Prostate gland (tissue), 2 donors: ENCODE measurements around the gene WDR1. TPM values are rescaled to one million over a fixed set of nuclear protein-coding genes. Genes with fewer than 3 reads are reported as not detected.

ENCODE experiments used
- DNase-seq: peaks from one replicate; pipeline ENCODE4 v3.0.0-alpha.2; 2019; ENCODE audit warnings: low spot score
- H3K27ac ChIP-seq, 2 donors: fragments of 200-600 bp; sonication (generic); 2 replicates each; pipeline ENCODE4 v1.5.1; 2017 to 2019
- H3K27me3 ChIP-seq: fragments of 200-600 bp; sonication (generic); replicated peaks from 2 replicates; pipeline ENCODE4 v1.5.1; 2019; ENCODE audit not compliant: insufficient read depth
- H3K36me3 ChIP-seq, 2 donors: fragments of 200-600 bp; sonication (generic); 1 replicate in 1 of 2; 2 replicates in 1 of 2; pipeline versions ENCODE4 v1.5.1 to v1.8.1; 2017 to 2019
- H3K4me1 ChIP-seq: fragments of 200-600 bp; sonication (generic); replicated peaks from 2 replicates; pipeline ENCODE4 v1.5.1; 2019
- H3K4me3 ChIP-seq, 2 donors: fragments of 200-600 bp; sonication (generic); 2 replicates each; pipeline ENCODE4 v1.5.1; 2017 to 2019
- H3K9me3 ChIP-seq: fragments of 200-600 bp; sonication (generic); 2 replicates; pipeline ENCODE4 v1.5.1; 2017
- CTCF ChIP-seq, 4 experiments: fragments of 200-600 bp in 2 of 4; fragments of 450-650 bp in 2 of 4; sonication (generic) in 2 of 4; IDR thresholded peaks; 1 replicate in 3 of 4; 2 replicates in 1 of 4; pipeline ENCODE4 v1.5.1; 2016 to 2019; ENCODE audit warnings: antibody characterized with exemption in 4 of 4, mild to moderate bottlenecking in 2 of 4, moderate library complexity in 2 of 4
- POLR2A ChIP-seq: fragments of 450-650 bp; IDR thresholded peaks from one replicate; pipeline ENCODE4 v1.6.1; 2016; ENCODE audit warnings: antibody characterized with exemption, mild to moderate bottlenecking
- POLR2AphosphoS5 ChIP-seq: sonication (generic); formaldehyde crosslinking; IDR thresholded peaks from one replicate; pipeline ENCODE4 v1.6.1; 2017; ENCODE audit warnings: antibody characterized with exemption
- WGBS: methylation state at CpG from one replicate; pipeline ENCODE4 v1.1.5; 2018; 5-methylcytosine and 5-hydroxymethylcytosine counted together
- intact Hi-C: fragments of 100-400 bp; cut with DNase I; formaldehyde crosslinking; loops from one replicate; pipeline ENCODE4 v1.14.2; 2022
- total RNA-seq, 2 donors: library from RNA; depleted of rRNA; stranded (reverse); fragments of >200 nt; gene quantifications; one replicate each; pipeline ENCODE4 v1.1.0, GENCODE V29; 2016

Gene WDR1
- total RNA-seq, 2 donors from 2014 or later: 127 to 171 TPM

GRCh38 chr4:10047967-10048366, 68.6 kb downstream of the WDR1 start:
- H3K9me3 ChIP-seq: no peaks in the 10 kb centered on the region
- no peak overlapping the region for H3K27ac ChIP-seq
- 92% methylated on average over 5 of the region's 5 CpGs for WGBS
- no peak overlapping the region for H3K4me3 ChIP-seq
- DNase-seq: no peak
- intact Hi-C loops: no loop called here
- no peaks in the 10 kb centered on the region for H3K27me3 ChIP-seq
- no peak for TF ChIP-seq POLR2AphosphoS5
- TF ChIP-seq POLR2A: no peak
- no peaks in the 10 kb centered on the region for H3K36me3 ChIP-seq
- H3K4me1 ChIP-seq: no peaks in the 10 kb centered on the region

- no peak for TF ChIP-seq POLR2AphosphoS5
- TF ChIP-seq POLR2A: no peak
- TF ChIP-seq CTCF (IDR thresholded peaks at IDR 0.05): no peak
- no peak for DNase-seq
- Histone ChIP-seq H3K27ac (no peak overlapping the region), H3K4me3 (no peak overlapping the region), H3K36me3 (no peaks in the 10 kb centered on the region), H3K9me3 (no peaks in the 10 kb centered on the region), H3K4me1 (no peaks in the 10 kb centered on the region), H3K27me3 (no peaks in the 10 kb centered on the region)
- intact Hi-C loops: no loop called here
- 81% methylated on average over 3 of the region's 3 CpGs for WGBS
Measured at GRCh38 chr4:10046471-10046870, 70.1 kb downstream of the WDR1 start.

- Histone ChIP-seq H3K27me3 (no peaks in the 10 kb centered on the region), H3K4me3 (no peak overlapping the region), H3K27ac (no peak overlapping the region), H3K4me1 (no peaks in the 10 kb centered on the region), H3K36me3 (no peaks in the 10 kb centered on the region), H3K9me3 (no peaks in the 10 kb centered on the region)
- intact Hi-C loops: no loop called here
- no peak for TF ChIP-seq POLR2A
- no peak for DNase-seq
- 81% methylated on average over 1 of the region's 1 CpG for WGBS
Measured at GRCh38 chr4:10045481-10045880, 71.1 kb downstream of the WDR1 start.

- Histone ChIP-seq H3K9me3 (no peaks in the 10 kb centered on the region), H3K27me3 (no peaks in the 10 kb centered on the region), H3K36me3 (no peaks in the 10 kb centered on the region), H3K27ac (no peak overlapping the region), H3K4me1 (no peaks in the 10 kb centered on the region), H3K4me3 (no peak overlapping the region)
- WGBS: 80% methylated on average over 6 of the region's 6 CpGs
- no peak for DNase-seq
- TF ChIP-seq POLR2A (no peak), CTCF (IDR thresholded peaks at IDR 0.05) (no peak), POLR2AphosphoS5 (no peak)
- intact Hi-C loops: no loop called here
Measured at GRCh38 chr4:10041036-10041435, 75.6 kb downstream of the WDR1 start.

GRCh38 chr4:10040049-10040892, 76.3 kb downstream of the WDR1 start:
- no peaks in the 10 kb centered on the region for H3K4me1 ChIP-seq
- no peaks in the 10 kb centered on the region for H3K9me3 ChIP-seq
- H3K4me3 ChIP-seq: no peak overlapping the region
- no peaks in the 10 kb centered on the region for H3K36me3 ChIP-seq
- no peaks in the 10 kb centered on the region for H3K27me3 ChIP-seq
- DNase-seq: no peak
- TF ChIP-seq POLR2AphosphoS5 (no peak), CTCF (IDR thresholded peaks at IDR 0.05) (no peak), POLR2A (no peak)
- WGBS: 90% methylated on average over 10 of the region's 10 CpGs
- intact Hi-C loops: no loop called here
- H3K27ac ChIP-seq: no peak overlapping the region

- Histone ChIP-seq H3K4me3 (no peak overlapping the region), H3K9me3 (no peaks in the 10 kb centered on the region), H3K4me1 (no peaks in the 10 kb centered on the region), H3K36me3 (no peaks in the 10 kb centered on the region), H3K27me3 (no peaks in the 10 kb centered on the region), H3K27ac (no peak overlapping the region)
- no peak for TF ChIP-seq CTCF (IDR thresholded peaks at IDR 0.05)
- TF ChIP-seq POLR2AphosphoS5: no peak
- TF ChIP-seq POLR2A: no peak
- intact Hi-C loops: no loop called here
- WGBS: 94% methylated on average over 9 of the region's 10 CpGs
- DNase-seq: no peak
Measured at GRCh38 chr4:10036807-10037342, 79.7 kb downstream of the WDR1 start.
